T47D (cell line): ENCODE measurements around the gene ADA.

Source experiments
- DNase-seq, 2 experiments: peaks; one replicate each; pipeline versions ENCODE4 v3.0.0 to v3.0.0-alpha.2; 2011 to 2012; ENCODE audit warnings: low read depth in 1 of 2, low spot score in 1 of 2
- JUND ChIP-seq: IDR thresholded peaks from 2 replicates; pipeline ENCODE4 v1.6.1; 2012; ENCODE audit warnings: low read depth
- in situ Hi-C: cut with HindIII; loops from 2 replicates; pipeline ENCODE4 v1.10.0; 2016; ENCODE audit warnings: low sequenced_read_pairs, low pct_unique_long_range_greater_than_20kb

ADA gene

DNA sequence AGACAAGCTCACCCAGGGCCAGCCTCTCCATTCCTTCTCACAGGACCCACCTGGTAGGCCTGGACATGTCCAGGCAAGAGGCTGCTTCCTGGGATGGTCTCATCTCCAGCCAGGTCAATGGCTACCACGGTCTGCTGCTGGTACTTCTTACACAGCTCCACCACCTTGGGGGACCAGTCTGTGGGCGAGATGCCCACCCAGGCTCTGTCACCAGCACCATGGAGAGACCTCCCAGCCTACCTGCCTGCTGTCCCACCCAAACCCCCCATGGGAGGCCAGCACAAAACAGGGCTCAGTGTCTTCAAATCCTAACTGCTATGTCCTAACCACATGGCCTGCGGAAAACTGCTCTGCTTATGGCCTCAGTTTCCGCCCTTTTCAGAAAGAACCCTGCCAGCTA lies 27.3 kb downstream of the ADA start:
- no peak for TF ChIP-seq JUND
- in situ Hi-C loops: no loop called here
- no peak for DNase-seq

DNA sequence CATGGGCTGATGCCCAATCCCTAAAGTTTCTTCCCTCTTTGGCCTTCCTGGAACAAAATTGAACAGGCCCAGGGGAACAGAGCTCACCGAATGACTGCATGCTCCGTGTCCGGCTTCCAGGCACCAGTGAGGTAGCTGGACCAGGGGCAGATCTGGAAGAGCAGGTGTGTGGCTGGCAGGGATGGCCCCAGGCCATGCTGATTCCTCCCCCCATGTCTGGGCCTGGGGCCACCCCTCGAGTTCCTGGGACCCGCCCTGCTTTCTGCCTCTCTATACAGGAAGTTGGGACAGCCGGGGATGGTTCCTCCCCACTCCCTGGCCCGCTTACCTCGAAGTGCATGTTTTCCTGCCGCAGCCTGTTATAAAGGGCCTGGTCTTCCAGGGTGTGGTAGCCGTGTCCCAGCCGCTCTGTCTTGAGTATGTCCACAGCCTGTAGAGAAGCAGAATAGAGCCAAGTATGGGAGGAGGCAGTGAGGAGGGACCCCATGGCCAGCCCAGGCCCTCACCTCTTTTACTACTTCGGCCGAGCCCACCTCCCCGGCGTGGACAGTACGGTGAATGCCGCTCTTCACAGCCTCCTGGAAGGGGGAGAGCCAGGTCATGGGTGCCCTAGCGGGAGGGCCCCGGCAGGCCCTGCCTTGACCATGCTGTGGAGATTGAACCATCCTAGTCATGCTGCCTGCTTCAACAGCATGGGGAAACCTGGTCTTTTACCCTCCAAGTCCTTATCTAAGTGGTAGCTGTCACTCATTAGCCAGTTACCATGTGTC lies 28.8 kb downstream of the ADA start:
- no peak for DNase-seq
- no peak for TF ChIP-seq JUND
- in situ Hi-C loops: no loop called here

- in situ Hi-C loops: no loop called here
- TF ChIP-seq JUND: no peak
- DNase-seq: no peak
These were observed 29.6 kb downstream of the ADA start for GRCh38 chr20:44621939-44622338.

DNA sequence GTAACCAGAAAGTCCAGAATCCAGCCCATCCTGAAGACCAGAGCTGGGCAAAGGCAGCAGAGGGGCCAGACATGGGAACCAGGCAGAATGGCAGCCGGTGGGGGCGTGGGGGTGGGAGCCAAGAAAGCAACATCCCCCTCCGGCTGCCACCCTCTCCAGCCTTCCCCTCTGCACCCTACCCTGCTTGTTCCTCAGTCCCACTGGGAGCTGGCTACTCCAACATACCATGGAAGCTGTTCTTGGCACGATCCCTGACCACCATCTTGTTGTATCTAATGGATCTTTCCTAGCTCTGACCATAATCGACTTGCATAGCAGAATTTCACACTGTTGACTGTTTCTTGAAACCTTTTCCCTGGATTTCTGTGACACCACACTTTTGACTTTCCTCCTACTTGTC lies 30.2 kb downstream of the ADA start:
- in situ Hi-C loops: no loop called here
- TF ChIP-seq JUND: no peak
- no peak for DNase-seq

DNA sequence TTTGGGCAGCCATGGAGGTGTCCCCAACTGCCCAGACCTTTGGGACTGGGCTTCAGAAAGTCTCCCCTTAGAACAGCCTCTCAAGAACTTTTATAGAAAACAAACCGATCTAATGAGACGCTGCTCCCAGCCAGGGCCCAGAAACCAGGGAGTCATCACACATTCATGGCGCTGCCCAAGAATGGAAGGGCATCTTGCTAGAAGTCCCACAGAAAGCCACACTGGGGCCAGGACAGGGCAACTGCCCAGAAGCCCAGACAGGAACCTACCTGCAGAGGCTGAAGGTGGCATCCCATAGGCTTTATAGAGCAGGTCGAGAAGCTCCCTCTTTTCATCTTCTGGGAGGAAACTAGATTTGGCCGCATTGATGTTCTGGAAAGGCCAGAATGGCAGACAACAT lies 31.5 kb downstream of the ADA start:
- in situ Hi-C loops: no loop called here
- no peak for DNase-seq
- no peak for TF ChIP-seq JUND

DNA sequence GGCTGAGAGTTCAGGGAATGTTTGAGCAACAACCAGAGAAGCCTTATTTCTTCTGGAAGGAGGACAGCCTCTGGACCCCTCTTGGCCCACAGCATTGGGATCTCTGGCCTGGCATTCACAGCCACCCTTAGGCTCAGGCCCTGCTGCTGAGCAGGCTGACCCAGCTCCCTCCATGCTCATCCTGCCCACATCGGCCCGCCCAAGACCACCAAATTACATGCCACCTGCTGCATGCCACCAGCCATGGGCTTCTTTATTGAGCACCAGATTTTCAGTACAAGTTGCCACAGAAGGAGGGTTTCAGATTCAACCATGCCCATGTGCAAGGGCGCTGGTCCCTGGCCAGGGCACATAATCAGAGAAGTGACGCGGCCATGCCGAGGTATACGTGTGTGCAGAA lies 32.2 kb downstream of the ADA start:
- no peak for DNase-seq
- in situ Hi-C loops: no loop called here
- TF ChIP-seq JUND: no peak

DNA sequence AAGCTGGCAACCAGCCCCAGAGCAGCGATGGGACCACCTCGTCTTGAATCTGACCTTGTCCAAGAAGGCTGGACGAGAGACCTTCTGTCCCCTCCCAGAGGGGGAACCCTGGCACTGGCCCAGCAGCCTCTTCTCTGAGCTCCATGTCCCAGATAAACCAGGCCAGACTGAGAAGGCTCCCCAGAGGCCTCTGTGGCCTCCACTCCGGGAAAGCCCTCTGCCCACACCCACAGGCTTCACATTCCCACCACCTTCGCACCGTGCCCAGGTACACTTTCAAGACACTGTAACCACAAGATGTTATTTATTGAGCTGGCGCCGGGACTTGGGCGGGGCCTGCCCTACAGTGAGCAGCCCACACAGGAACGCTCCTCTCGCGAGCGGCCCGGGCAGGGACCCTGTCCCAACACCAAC lies 33.2 kb downstream of the ADA start:
- in situ Hi-C loops: no loop called here
- DNase-seq: no peak
- no peak for TF ChIP-seq JUND

DNA sequence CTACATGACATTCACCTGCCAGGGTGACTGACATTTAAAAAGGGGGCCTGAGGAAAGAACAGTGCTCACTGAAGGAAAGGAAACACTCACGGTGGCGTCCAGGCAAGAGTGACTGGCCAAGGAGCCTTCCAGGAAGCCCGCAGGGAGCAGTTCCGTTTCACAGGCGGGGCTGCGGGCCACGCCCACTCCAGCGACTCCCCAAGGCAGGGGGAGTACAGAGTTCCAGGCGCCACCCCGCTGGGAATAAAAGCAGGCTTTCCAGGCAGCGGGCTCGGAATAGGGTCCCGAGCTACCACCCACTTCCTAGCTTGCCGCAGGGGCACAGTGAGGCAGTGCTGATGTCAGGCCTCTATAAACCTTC lies 34.9 kb downstream of the ADA start:
- in situ Hi-C loops: no loop called here
- DNase-seq: no peak
- no peak for TF ChIP-seq JUND

DNA sequence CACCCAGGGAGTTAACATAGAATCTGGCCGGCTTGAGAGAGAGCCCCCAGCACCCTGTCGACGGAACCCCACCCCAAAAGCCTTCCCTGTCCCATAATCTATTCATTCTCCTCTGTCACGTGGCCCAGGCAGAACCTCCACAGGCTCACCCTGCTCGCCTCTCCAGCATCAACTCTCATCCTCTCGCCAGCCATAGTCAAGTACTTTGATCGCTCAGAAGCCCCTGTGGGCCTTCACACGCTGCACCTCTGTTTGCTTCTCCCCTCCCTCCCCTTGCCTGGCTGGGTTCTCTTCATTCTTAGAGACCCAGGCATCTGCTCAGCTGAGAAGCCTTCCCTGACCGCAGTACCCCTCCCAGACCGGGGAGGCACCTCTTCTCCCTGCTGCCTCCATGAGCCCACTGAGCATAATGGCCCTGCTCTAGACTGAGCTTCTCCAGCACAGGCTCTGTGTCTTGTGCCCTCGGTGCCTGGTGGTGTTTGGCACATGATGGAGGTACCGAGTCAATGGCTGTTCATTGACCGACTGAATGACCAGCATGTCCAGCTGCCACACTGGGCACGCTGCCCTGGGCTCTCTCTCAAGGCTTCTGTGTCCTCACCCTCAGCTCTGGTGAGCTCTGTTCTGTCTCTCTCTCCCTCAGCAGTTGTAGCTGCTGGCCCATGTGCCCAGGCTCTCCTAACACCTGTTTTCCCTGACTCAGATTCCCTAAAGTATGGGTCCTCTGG lies 35.5 kb downstream of the ADA start:
- DNase-seq: no peak
- no peak for TF ChIP-seq JUND
- in situ Hi-C loops: no loop called here

DNA sequence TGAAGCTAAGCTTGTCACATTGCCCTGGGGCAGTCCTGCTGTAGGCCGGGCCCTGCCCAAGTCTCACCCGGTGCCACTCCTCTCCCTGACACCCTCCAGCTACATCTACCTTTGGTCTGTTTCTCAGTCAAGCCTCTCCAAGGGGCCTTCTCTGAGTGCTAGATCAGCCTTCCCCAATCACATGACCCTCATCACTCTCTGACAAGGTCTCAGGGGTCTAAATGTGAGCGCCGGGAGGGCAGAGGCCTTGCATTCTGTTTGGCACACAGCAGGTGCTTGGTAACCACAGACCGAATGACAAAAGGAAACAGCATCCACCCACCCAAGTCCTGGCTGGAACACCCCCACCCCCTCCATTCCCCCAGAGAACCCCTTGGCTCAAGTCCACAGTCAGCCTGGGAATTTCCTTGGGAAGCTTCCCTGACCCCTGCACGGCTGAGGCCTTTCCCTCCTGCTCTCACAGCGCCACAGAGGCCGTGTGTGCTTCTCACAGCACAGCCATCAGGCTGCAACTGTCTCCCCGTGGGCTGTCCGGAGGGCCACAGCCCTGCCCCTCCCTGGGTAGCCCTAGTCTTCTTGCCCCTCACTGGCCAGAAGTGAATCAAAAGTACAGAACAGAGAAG lies 36.2 kb downstream of the ADA start:
- in situ Hi-C loops: no loop called here
- DNase-seq: no peak

DNA sequence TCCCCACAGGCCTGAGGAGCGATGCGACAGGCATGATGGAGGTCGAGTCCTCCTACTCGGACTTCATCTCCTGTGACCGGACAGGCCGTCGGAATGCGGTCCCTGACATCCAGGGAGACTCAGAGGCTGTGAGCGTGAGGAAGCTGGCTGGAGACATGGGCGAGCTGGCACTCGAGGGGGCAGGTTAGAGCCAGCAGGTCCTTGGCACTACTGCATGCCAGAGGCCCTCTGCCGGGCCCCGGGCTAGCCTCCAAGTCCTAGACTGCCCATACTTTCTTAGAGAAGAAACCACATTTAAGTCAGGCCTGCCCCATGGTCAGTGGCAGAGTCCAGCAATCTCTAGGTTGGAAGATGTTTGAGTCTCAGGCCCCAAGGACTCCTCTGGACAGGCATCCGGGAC lies 37.0 kb downstream of the ADA start:
- in situ Hi-C loops: no loop called here
- no peak for TF ChIP-seq JUND
- DNase-seq: no peak

More for the DNA sequence above, 36.2 kb downstream of the ADA start:
- TF ChIP-seq JUND: no peak

DNA sequence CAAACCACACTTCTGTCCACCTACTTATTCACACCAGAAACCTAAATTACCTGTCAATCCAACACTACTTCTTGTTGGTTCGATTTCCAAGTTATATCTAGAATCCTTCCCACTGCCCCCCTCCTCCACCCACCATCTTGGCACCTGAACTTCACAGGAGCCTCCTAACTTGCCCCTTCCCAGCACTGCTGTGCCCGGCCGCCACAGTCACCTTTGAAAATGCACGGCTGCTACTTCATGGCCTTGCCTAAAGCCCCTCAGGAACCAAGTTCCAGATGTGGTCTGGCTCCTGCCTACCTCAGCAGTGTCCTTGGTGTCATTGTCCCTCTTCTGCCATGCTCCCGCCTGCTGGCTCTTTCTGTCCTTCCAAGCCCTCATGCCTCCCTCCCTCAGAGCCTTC lies 37.9 kb downstream of the ADA start:
- no peak for TF ChIP-seq JUND
- DNase-seq: no peak
- in situ Hi-C loops: no loop called here

DNA sequence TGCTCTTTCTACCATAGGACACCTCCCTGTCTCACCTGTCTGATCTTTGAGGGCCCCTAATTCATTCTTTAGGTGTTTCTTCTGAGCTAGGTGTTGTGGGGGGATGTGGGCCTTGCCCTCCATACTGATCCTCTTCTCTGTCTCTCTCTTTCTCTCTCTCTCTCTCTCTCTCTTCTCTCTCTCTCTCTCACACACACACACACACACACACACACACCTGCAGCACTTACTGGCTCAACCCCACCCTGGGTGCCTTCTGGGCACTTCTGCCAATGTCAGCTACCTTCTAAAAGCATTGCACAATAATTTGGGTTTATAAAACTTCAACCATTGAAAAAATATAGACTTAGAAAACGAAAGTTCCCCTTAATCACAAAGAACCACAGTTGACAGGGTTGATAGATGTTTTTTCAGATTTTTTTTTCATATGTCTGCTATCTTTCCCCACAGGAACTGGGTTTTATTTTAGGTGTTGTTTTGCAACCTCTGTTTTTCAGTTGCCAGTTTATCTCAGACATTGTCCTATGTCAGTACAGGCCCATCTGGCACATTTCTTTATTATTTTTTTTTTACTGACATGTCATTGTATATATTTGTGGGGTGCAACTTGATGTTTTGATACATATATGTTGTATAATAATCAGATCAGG lies 41.1 kb downstream of the ADA start:
- in situ Hi-C loops: no loop called here
- no peak for DNase-seq
- no peak for TF ChIP-seq JUND
